HepG2 (cell line): ENCODE measurements around the gene OR10H1. TPM values are rescaled to one million over a fixed set of nuclear protein-coding genes. Genes with fewer than 3 reads are reported as not detected.

Experiments
- ATAC-seq: fragments of 200-7000 bp; cut with Tn5 transposase; 3 replicates; pipeline ENCODE4 v1.9.1; 2020; ENCODE audit warnings: mild to moderate bottlenecking, moderate library complexity
- BruUV-seq: library from RNA; stranded (reverse); fragments of 400-500 nt; replicated peaks from 2 replicates; lab custom pipeline; 2021; lab: Mats Ljungman, UMichigan
- CTCF ChIA-PET: fragments of 300-600 bp; formaldehyde crosslinking; extraction: SDS; loops from one replicate; lab custom pipeline; 2021; ENCODE audit warnings: low total read pairs, inconsistent platforms, low intra/inter-chr PET ratio; lab: Yijun Ruan, JAX
- POLR2A ChIA-PET: fragments of 350-600 bp; sonication (Branson Sonifier 250); formaldehyde crosslinking; loops from one replicate; lab custom pipeline; 2020; ENCODE audit warnings: antibody characterized with exemption, inconsistent platforms; lab: Yijun Ruan, JAX
- DNase-seq: peaks from one replicate; pipeline ENCODE4 v3.0.0-alpha.2; 2015; ENCODE audit warnings: low spot score
- FAIRE-seq: peaks from 3 replicates; lab custom pipeline; 2011; peaks lifted over from hg19 to GRCh38; lab: Jason Lieb, UNC
- H2AFZ ChIP-seq: one replicate; pipeline ENCODE4 v1.6.1; 2011; ENCODE audit warnings: low read length, inconsistent platforms
- H3K27ac ChIP-seq: fragments of 300-600 bp; 3 replicates; pipeline ENCODE4 v1.8.0; 2011; ENCODE audit warnings: mixed run types, mild to moderate bottlenecking, mixed read lengths, low read length, inconsistent platforms; ENCODE audit not compliant: insufficient read depth; ENCODE audit errors: extremely low read length
- H3K27me3 ChIP-seq, 2 experiments: fragments of 200-600 bp in 1 of 2; 2 replicates in 1 of 2; 3 replicates in 1 of 2; pipeline versions ENCODE4 v1.6.0 to v1.8.0; 2011; ENCODE audit warnings: low read length in 2 of 2, mild to moderate bottlenecking in 2 of 2, moderate library complexity in 2 of 2, inconsistent platforms in 1 of 2; ENCODE audit not compliant: insufficient read depth in 2 of 2, control insufficient read depth in 1 of 2
- H3K36me3 ChIP-seq, 2 experiments: fragments of 200-600 bp in 1 of 2; replicated peaks in 1 of 2; 2 replicates in 1 of 2; 3 replicates in 1 of 2; pipeline versions ENCODE4 v1.5.1 to v1.8.0; 2011; ENCODE audit warnings: low read length in 2 of 2, inconsistent platforms in 1 of 2; ENCODE audit not compliant: insufficient read depth in 2 of 2, control insufficient read depth in 1 of 2
- H3K4me1 ChIP-seq: 2 replicates; pipeline ENCODE4 v1.5.1; 2012; ENCODE audit warnings: low read length, inconsistent platforms; ENCODE audit not compliant: insufficient read depth
- H3K4me2 ChIP-seq: 2 replicates; pipeline ENCODE4 v1.6.0; 2011; ENCODE audit warnings: low read depth, low read length, inconsistent platforms
- H3K4me3 ChIP-seq, 3 experiments: fragments of 200-600 bp in 1 of 3; sonication (generic), shearing (Covaris generic) in 1 of 3; replicated peaks in 1 of 3; 2 replicates each; pipeline ENCODE4 v1.5.1; 2011 to 2016; ENCODE audit warnings: low read length in 3 of 3, inconsistent platforms in 2 of 3, low read depth in 2 of 3, mild to moderate bottlenecking in 2 of 3, control low read depth in 1 of 3, mixed read lengths in 1 of 3; ENCODE audit not compliant: insufficient read depth in 1 of 3
- H3K79me2 ChIP-seq: one replicate; pipeline ENCODE4 v1.6.1; 2011; ENCODE audit warnings: low read length, inconsistent platforms; ENCODE audit not compliant: insufficient read depth
- H3K9ac ChIP-seq: 2 replicates; pipeline ENCODE4 v1.6.0; 2011; ENCODE audit warnings: mild to moderate bottlenecking, low read depth, low read length, inconsistent platforms; ENCODE audit not compliant: insufficient read depth
- H3K9me3 ChIP-seq: 2 replicates; pipeline ENCODE4 v1.5.1; 2012; ENCODE audit warnings: mild to moderate bottlenecking, low read length
- H4K20me1 ChIP-seq: 2 replicates; pipeline ENCODE4 v1.6.0; 2011; ENCODE audit warnings: inconsistent platforms, mild to moderate bottlenecking, low read length, moderate library complexity; ENCODE audit not compliant: insufficient read depth
- HOXA7 ChIP-seq: sonication (generic); formaldehyde crosslinking; IDR thresholded peaks from 2 replicates; pipeline ENCODE4 v1.8.1; 2022; ENCODE audit warnings: mild to moderate bottlenecking, missing genetic modification reagents, moderate library complexity
- KDM2A ChIP-seq: sonication (generic); formaldehyde crosslinking; IDR thresholded peaks from 2 replicates; pipeline ENCODE4 v1.4.0; 2020; ENCODE audit warnings: low read depth, missing genetic modification reagents, borderline replicate concordance
- ZNF230 ChIP-seq: sonication (generic); formaldehyde crosslinking; IDR thresholded peaks from 2 replicates; pipeline ENCODE4 v1.4.0; 2020; ENCODE audit warnings: mild to moderate bottlenecking, missing genetic modification reagents
- ZNF331 ChIP-seq: sonication (generic); formaldehyde crosslinking; IDR thresholded peaks from 2 replicates; pipeline ENCODE4 v1.4.0; 2020; ENCODE audit warnings: missing genetic modification reagents
- ZNF350 ChIP-seq: sonication (generic); formaldehyde crosslinking; IDR thresholded peaks from 2 replicates; pipeline ENCODE4 v1.4.0; 2020; ENCODE audit warnings: mild to moderate bottlenecking, low read depth, missing genetic modification reagents, borderline replicate concordance
- ZNF543 ChIP-seq: sonication (generic); formaldehyde crosslinking; IDR thresholded peaks from 2 replicates; pipeline ENCODE4 v1.4.0; 2020; ENCODE audit warnings: mild to moderate bottlenecking, missing genetic modification reagents
- ZNF572 ChIP-seq: sonication (generic); formaldehyde crosslinking; IDR thresholded peaks from 2 replicates; pipeline ENCODE4 v1.5.1; 2020; ENCODE audit warnings: mild to moderate bottlenecking, missing genetic modification reagents
- ZNF766 ChIP-seq: sonication (generic); formaldehyde crosslinking; IDR thresholded peaks from 2 replicates; pipeline ENCODE4 v1.5.0; 2020; ENCODE audit warnings: missing genetic modification reagents, borderline replicate concordance
- ZNF816 ChIP-seq: sonication (generic); formaldehyde crosslinking; IDR thresholded peaks from 2 replicates; pipeline ENCODE4 v1.8.0; 2022; ENCODE audit warnings: missing genetic modification reagents, mild to moderate bottlenecking, borderline replicate concordance
- WGBS: methylation state at CpG from one replicate; pipeline ENCODE4 v1.1.6; 2017; ENCODE audit warnings: low lambda C conversion rate; 5-methylcytosine and 5-hydroxymethylcytosine counted together
- in situ Hi-C: cut with HindIII; loops from 2 replicates; pipeline ENCODE4 v1.10.0; 2017; ENCODE audit warnings: low pct_unique_long_range_greater_than_20kb; ENCODE audit not compliant: extremely low pct_ligation_motif_present
- intact Hi-C: fragments of 100-400 bp; cut with micrococcal nuclease; formaldehyde crosslinking; loops from one replicate; pipeline ENCODE4 v1.10.0; 2022; ENCODE audit not compliant: unreplicated experiment
- polyA plus RNA-seq, 8 experiments: library from polyadenylated mRNA; depleted of rRNA in 3 of 8; stranded (reverse) in 7 of 8; unstranded in 1 of 8; fragments of >200 nt; fragmentation: Illumina TruSeq in 4 of 8; extraction: Trizol in 4 of 8; gene quantifications; 2 replicates each; pipeline versions ENCODE4 v1.2.1 to v1.2.3, GENCODE V29; 2011 to 2016; ENCODE audit warnings: low read depth in 4 of 8, missing spikeins in 1 of 8, mixed read lengths in 1 of 8; ENCODE audit not compliant: insufficient read depth in 1 of 8
- total RNA-seq, 5 experiments: library from RNA; depleted of rRNA; stranded (reverse); fragments of >200 nt; fragmentation: Illumina TruSeq; extraction: Trizol; gene quantifications; 2 replicates each; pipeline ENCODE4 v1.2.3, GENCODE V29; 2016; ENCODE audit warnings: low read depth in 1 of 5
- TF ChIP-seq, protein P1 (sequence below): IDR thresholded peaks from 2 replicates; pipeline ENCODE4 v1.6.1; 2018; ENCODE audit warnings: missing genetic modification reagents, mild to moderate bottlenecking, missing compliant biosample characterization
- TF ChIP-seq, protein P2 (sequence below): sonication (generic); formaldehyde crosslinking; IDR thresholded peaks from 2 replicates; pipeline ENCODE4 v1.8.0; 2022; ENCODE audit warnings: missing genetic modification reagents, low read depth, mild to moderate bottlenecking, borderline replicate concordance

The OR10H1 gene
- total and polyA plus RNA-seq, 2 of the 13 experiments (the other 11 are each of a cell fraction or from before 2014, with no cell fraction given), result not detected

DNA sequence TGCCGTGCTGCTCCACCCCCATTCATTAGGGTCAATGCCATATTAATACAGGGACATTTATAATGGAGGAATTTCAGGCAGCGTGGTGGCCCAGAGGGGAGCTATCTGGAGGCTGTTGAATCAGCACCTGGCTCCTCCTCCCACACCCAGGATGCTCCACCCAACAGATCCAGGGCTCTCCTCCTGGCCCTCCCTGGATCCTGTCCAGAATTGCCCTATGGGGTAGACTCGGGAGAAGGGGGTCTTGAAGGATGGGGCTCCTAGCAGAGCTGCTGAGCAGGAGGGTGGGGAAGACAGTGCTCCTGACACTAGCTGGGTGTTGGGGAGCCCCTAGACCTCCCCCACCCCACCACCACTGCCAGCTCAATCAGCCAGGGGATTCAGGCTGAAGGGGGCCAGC lies 33.3 kb downstream of the OR10H1 start:
- TF ChIP-seq ZNF766, result no peak
- no peak for TF ChIP-seq ZNF331
- TF ChIP-seq ZNF816, result no peak
- TF ChIP-seq ZNF230 (CRISPR knock-in tag), result no peak
- TF ChIP-seq ZNF543 (CRISPR knock-in tag), result no peak
- no peak for TF ChIP-seq KDM2A (CRISPR knock-in tag)
- TF ChIP-seq ZNF350 (CRISPR knock-in tag), result no peak
- TF ChIP-seq ZNF572 (CRISPR knock-in tag), result no peak
- TF ChIP-seq, protein P1, sequence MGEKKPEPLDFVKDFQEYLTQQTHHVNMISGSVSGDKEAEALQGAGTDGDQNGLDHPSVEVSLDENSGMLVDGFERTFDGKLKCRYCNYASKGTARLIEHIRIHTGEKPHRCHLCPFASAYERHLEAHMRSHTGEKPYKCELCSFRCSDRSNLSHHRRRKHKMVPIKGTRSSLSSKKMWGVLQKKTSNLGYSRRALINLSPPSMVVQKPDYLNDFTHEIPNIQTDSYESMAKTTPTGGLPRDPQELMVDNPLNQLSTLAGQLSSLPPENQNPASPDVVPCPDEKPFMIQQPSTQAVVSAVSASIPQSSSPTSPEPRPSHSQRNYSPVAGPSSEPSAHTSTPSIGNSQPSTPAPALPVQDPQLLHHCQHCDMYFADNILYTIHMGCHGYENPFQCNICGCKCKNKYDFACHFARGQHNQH (CRISPR knock-in tag), result no peak
- TF ChIP-seq, protein P2, sequence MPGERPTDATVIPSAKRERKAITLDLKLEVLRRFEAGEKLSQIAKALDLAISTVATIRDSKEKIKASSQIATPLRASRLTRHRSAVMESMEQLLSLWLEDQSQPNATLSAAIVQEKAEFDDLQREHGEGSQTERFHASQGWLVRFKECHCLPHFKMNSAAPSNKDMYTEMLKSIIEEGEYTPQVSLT, result no peak
- TF ChIP-seq HOXA7, result no peak
- Histone ChIP-seq H3K9me3 (no peaks in the 10 kb centered on the region), H3K27ac (no peak overlapping the region), H3K4me1 (no peaks in the 10 kb centered on the region), H3K4me2 (no peak overlapping the region), H3K36me3 (no peaks in the 10 kb centered on the region), H4K20me1 (no peaks in the 10 kb centered on the region), H2AFZ (no peak overlapping the region), H3K4me3 (no peak overlapping the region), H3K9ac (no peak overlapping the region), H3K79me2 (no peaks in the 10 kb centered on the region), H3K27me3 (no peaks in the 10 kb centered on the region)
- BruUV-seq, result no TSS peak
- WGBS, result 20% methylated on average over 3 of the region's 3 CpGs
- intact Hi-C loops (no loop called here), in situ Hi-C loops (no loop called here)
- no peak for ATAC-seq
- ChIA-PET POLR2A (no interaction called here), CTCF (no interaction called here)
- no peak for FAIRE-seq
- no peak for DNase-seq
